GM23248 (cell line): ENCODE results near the gene CD6. TPM values are rescaled to one million over a fixed set of nuclear protein-coding genes. Genes with fewer than 3 reads are reported as not detected.

Source experiments
- DNase-seq: peaks from one replicate; pipeline ENCODE4 v3.0.0-alpha.2; 2015
- H2AFZ ChIP-seq: fragments of 200-600 bp; sonication (generic); 2 replicates; pipeline ENCODE4 v1.6.1; 2016; ENCODE audit warnings: antibody characterized with exemption
- H3F3A ChIP-seq: fragments of 200-600 bp; sonication (generic); 2 replicates; pipeline ENCODE4 v1.6.1; 2016; ENCODE audit warnings: mild to moderate bottlenecking, antibody characterized with exemption, mixed run types; ENCODE audit not compliant: insufficient read depth
- H3K27ac ChIP-seq: fragments of 200-600 bp; sonication (generic); 2 replicates; pipeline ENCODE4 v1.5.1; 2016; ENCODE audit warnings: mild to moderate bottlenecking
- H3K27me3 ChIP-seq: fragments of 200-600 bp; sonication (generic); replicated peaks from 2 replicates; pipeline ENCODE4 v1.6.1; 2016; ENCODE audit warnings: mild to moderate bottlenecking; ENCODE audit not compliant: insufficient read depth
- H3K36me3 ChIP-seq: fragments of 200-600 bp; sonication (generic); 2 replicates; pipeline ENCODE4 v1.6.1; 2016; ENCODE audit warnings: low read depth, mild to moderate bottlenecking
- H3K4me1 ChIP-seq: fragments of 200-600 bp; sonication (generic); 2 replicates; pipeline ENCODE4 v1.6.1; 2016; ENCODE audit warnings: mild to moderate bottlenecking; ENCODE audit not compliant: insufficient read depth
- H3K4me2 ChIP-seq: fragments of 200-600 bp; sonication (generic); one replicate; pipeline ENCODE4 v1.6.1; 2016; ENCODE audit warnings: mild to moderate bottlenecking; ENCODE audit not compliant: unreplicated experiment
- H3K4me3 ChIP-seq: fragments of 200-600 bp; sonication (generic); 2 replicates; pipeline ENCODE4 v1.5.1; 2016; ENCODE audit warnings: mild to moderate bottlenecking
- H3K79me2 ChIP-seq: fragments of 200-600 bp; sonication (generic); 2 replicates; pipeline ENCODE4 v1.6.1; 2016; ENCODE audit warnings: mild to moderate bottlenecking; ENCODE audit not compliant: insufficient read depth
- H3K9ac ChIP-seq: fragments of 200-600 bp; sonication (generic); 2 replicates; pipeline ENCODE4 v1.6.1; 2016; ENCODE audit warnings: mild to moderate bottlenecking
- H3K9me2 ChIP-seq: fragments of 200-600 bp; sonication (generic); 2 replicates; pipeline ENCODE4 v1.6.1; 2016; ENCODE audit warnings: mixed run types, mild to moderate bottlenecking, moderate library complexity; ENCODE audit not compliant: insufficient read depth
- H3K9me3 ChIP-seq: fragments of 200-600 bp; sonication (generic); one replicate; pipeline ENCODE4 v1.6.1; 2017; ENCODE audit warnings: low read depth
- H4K20me1 ChIP-seq: fragments of 200-600 bp; sonication (generic); 2 replicates; pipeline ENCODE4 v1.6.0; 2016; ENCODE audit not compliant: insufficient read depth
- EZH2 ChIP-seq: fragments of 200-600 bp; sonication (generic); IDR thresholded peaks from 2 replicates; pipeline ENCODE4 v1.6.1; 2018; ENCODE audit warnings: antibody characterized with exemption, mild to moderate bottlenecking; ENCODE audit not compliant: insufficient read depth, poor library complexity, severe bottlenecking
- EZH2phosphoT487 ChIP-seq: fragments of 200-600 bp; sonication (generic); IDR thresholded peaks from 2 replicates; pipeline ENCODE4 v1.6.1; 2018; ENCODE audit warnings: antibody characterized with exemption, moderate library complexity, mild to moderate bottlenecking, low read depth; ENCODE audit not compliant: insufficient read depth
- WGBS, 2 experiments: methylation state at CpG; one replicate each; pipeline ENCODE4 v1.1.6; 2015 to 2017; ENCODE audit warnings: low lambda C conversion rate in 2 of 2, low coverage in 1 of 2; ENCODE audit errors: missing lambda C conversion rate in 2 of 2; 5-methylcytosine and 5-hydroxymethylcytosine counted together
- in situ Hi-C: fragments of 300-500 bp; cut with MboI; formaldehyde crosslinking; loops from 2 replicates; pipeline ENCODE4 v1.15.0; 2020
- polyA plus RNA-seq: library from polyadenylated mRNA; unstranded; fragments of >200 nt; fragmentation: Nextera tagmentation; extraction: Ambion mirVana; gene quantifications from 2 replicates; pipeline ENCODE4 v1.2.1, GENCODE V29; 2016
- total RNA-seq: library from RNA; depleted of rRNA; stranded (reverse); fragments of >200 nt; shearing (Covaris generic); gene quantifications from 2 replicates; pipeline ENCODE4 v1.2.3, GENCODE V29; 2014

The CD6 gene
- total and polyA plus RNA-seq, 2 experiments from 2014 or later: not detected

DNA sequence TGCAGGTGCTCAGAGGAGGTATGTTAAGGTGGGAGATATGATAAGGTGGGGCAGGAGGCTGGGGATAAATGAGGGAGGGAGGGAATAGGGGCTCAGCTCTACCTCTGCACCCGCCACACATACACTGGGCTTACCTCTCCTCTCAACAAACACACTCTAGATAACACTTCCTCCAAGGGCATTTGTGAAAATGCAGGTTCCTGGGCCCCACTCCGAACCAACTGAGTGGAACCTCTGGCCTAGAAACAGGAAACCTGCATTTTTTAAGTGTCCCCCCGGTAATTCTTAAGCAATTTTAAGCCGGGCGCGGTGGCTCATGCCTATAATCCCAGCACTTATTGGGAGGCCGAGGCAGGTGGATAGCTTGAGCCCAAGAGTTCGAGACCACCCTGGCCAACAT, 84.3 kb downstream of the CD6 start:
- H4K20me1 ChIP-seq: no peaks in the 10 kb centered on the region
- H3K9me3 ChIP-seq: no peaks in the 10 kb centered on the region
- H3K27ac ChIP-seq: no peak overlapping the region
- no peak for TF ChIP-seq EZH2phosphoT487
- TF ChIP-seq EZH2: no peak
- in situ Hi-C loops: no loop called here
- peaks cover 5% of the 10 kb centered on the region; the same call in 1 of the 2 replicates for H3K27me3 ChIP-seq
- no peak overlapping the region for H2AFZ ChIP-seq
- H3K9me2 ChIP-seq: no peaks in the 10 kb centered on the region
- no peak overlapping the region for H3K9ac ChIP-seq
- no peak overlapping the region for H3K4me2 ChIP-seq
- H3F3A ChIP-seq: no peaks in the 10 kb centered on the region
- WGBS, 2 experiments: 61 to 63% methylated on average over 8 of the region's 8 CpGs
- no peaks in the 10 kb centered on the region for H3K36me3 ChIP-seq
- H3K4me3 ChIP-seq: no peak overlapping the region
- DNase-seq: no peak
- peaks cover 2% of the 10 kb centered on the region; the same call in 1 of the 2 replicates for H3K4me1 ChIP-seq
- no peaks in the 10 kb centered on the region for H3K79me2 ChIP-seq

GRCh38 chr11:61056571-61056970, 85.1 kb downstream of the CD6 start:
- DNase-seq: no peak

GRCh38 chr11:61056981-61057380, 85.5 kb downstream of the CD6 start:
- H3K4me1 ChIP-seq: peaks cover 7% of the 10 kb centered on the region; the same call in 1 of the 2 replicates
- no peak overlapping the region for H2AFZ ChIP-seq
- no peaks in the 10 kb centered on the region for H4K20me1 ChIP-seq
- H3K27me3 ChIP-seq: peaks cover 5% of the 10 kb centered on the region; the same call in 1 of the 2 replicates
- no peak overlapping the region for H3K4me2 ChIP-seq
- H3K4me3 ChIP-seq: no peak overlapping the region
- no peak overlapping the region for H3K9ac ChIP-seq
- no peak for TF ChIP-seq EZH2
- TF ChIP-seq EZH2phosphoT487: no peak
- no peaks in the 10 kb centered on the region for H3K9me3 ChIP-seq
- no peaks in the 10 kb centered on the region for H3K9me2 ChIP-seq
- H3K27ac ChIP-seq: no peak overlapping the region
- H3K36me3 ChIP-seq: no peaks in the 10 kb centered on the region
- no peaks in the 10 kb centered on the region for H3F3A ChIP-seq
- H3K79me2 ChIP-seq: no peaks in the 10 kb centered on the region
- DNase-seq: no peak
- 51 to 52% methylated on average over 7 of the region's 7 CpGs for WGBS, 2 experiments
- in situ Hi-C loops: no loop called here

More at GRCh38 chr11:61056571-61056970, 85.1 kb downstream of the CD6 start:
- in situ Hi-C loops: no loop called here
- H3K27ac ChIP-seq: no peak overlapping the region
- no peaks in the 10 kb centered on the region for H4K20me1 ChIP-seq
- H3K9me2 ChIP-seq: no peaks in the 10 kb centered on the region
- no peak overlapping the region for H3K4me2 ChIP-seq
- no peak overlapping the region for H3K4me3 ChIP-seq
- no peak overlapping the region for H2AFZ ChIP-seq
- 39 to 45% methylated on average over 6 of the region's 6 CpGs for WGBS, 2 experiments
- peaks cover 7% of the 10 kb centered on the region; the same call in 1 of the 2 replicates for H3K4me1 ChIP-seq
- peaks cover 5% of the 10 kb centered on the region; the same call in 1 of the 2 replicates for H3K27me3 ChIP-seq
- no peak overlapping the region for H3K9ac ChIP-seq
- H3K79me2 ChIP-seq: no peaks in the 10 kb centered on the region
- no peaks in the 10 kb centered on the region for H3K36me3 ChIP-seq
- no peaks in the 10 kb centered on the region for H3F3A ChIP-seq
- no peaks in the 10 kb centered on the region for H3K9me3 ChIP-seq
- TF ChIP-seq EZH2phosphoT487: no peak
- no peak for TF ChIP-seq EZH2

DNA sequence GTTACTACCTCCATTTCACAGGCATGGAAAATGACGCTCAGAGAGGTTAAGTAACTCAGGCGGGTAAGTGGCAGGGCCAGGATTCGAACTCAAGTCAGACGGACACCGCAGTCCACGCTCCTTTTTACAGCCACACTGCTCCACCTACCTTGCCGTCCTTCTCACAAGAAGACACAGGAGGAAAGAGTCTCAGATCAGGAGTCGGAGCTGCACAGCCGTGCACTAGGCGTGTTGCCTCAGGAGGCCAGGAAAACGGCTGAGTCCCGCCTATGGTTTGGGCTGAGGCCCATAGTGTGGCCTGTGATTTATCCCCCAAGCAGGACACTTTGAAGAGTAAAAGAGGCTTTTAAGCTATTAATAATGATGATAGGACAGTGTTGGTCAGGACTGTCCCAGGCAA, 86.1 kb downstream of the CD6 start:
- H3K27me3 ChIP-seq: peaks cover 5% of the 10 kb centered on the region; the same call in 1 of the 2 replicates
- DNase-seq: no peak
- WGBS, 2 experiments: 68 to 77% methylated on average over 12 of the region's 12 CpGs
- no peak overlapping the region for H3K4me2 ChIP-seq
- H3F3A ChIP-seq: no peaks in the 10 kb centered on the region
- no peaks in the 10 kb centered on the region for H3K36me3 ChIP-seq
- in situ Hi-C loops: no loop called here
- no peak overlapping the region for H3K4me3 ChIP-seq
- no peaks in the 10 kb centered on the region for H3K9me3 ChIP-seq
- H3K4me1 ChIP-seq: peaks cover 7% of the 10 kb centered on the region; the same call in 1 of the 2 replicates
- H3K27ac ChIP-seq: no peak overlapping the region
- H4K20me1 ChIP-seq: no peaks in the 10 kb centered on the region
- TF ChIP-seq EZH2phosphoT487 (no peak), EZH2 (no peak)
- H3K9me2 ChIP-seq: no peaks in the 10 kb centered on the region
- H3K9ac ChIP-seq: no peak overlapping the region
- no peak overlapping the region for H2AFZ ChIP-seq
- no peaks in the 10 kb centered on the region for H3K79me2 ChIP-seq
